Neural crest cell (in vitro differentiated cells): ENCODE measurements around the gene UBL3. TPM values are rescaled to one million over a fixed set of nuclear protein-coding genes. Genes with fewer than 3 reads are reported as not detected.

Source experiments
- DNase-seq: peaks from one replicate; pipeline ENCODE4 v3.0.0; 2021; ENCODE audit warnings: low read depth, mixed read lengths, low spot score
- H3K27ac Mint-ChIP-seq: one replicate; pipeline ENCODE4 v1.8.0; 2021; ENCODE audit warnings: mild to moderate bottlenecking, mixed read lengths; ENCODE audit not compliant: unreplicated experiment
- H3K27me3 Mint-ChIP-seq: 2 replicates; pipeline ENCODE4 v1.8.0; 2021; ENCODE audit warnings: low read depth, mild to moderate bottlenecking, mixed read lengths
- H3K36me3 Mint-ChIP-seq: 2 replicates; pipeline ENCODE4 v1.8.0; 2021; ENCODE audit warnings: low read depth, mild to moderate bottlenecking, mixed read lengths
- H3K4me1 Mint-ChIP-seq: 2 replicates; pipeline ENCODE4 v1.8.0; 2021; ENCODE audit warnings: mixed read lengths
- H3K4me3 Mint-ChIP-seq: one replicate; pipeline ENCODE4 v1.8.0; 2021; ENCODE audit warnings: mild to moderate bottlenecking, mixed read lengths
- H3K9me3 Mint-ChIP-seq: 2 replicates; pipeline ENCODE4 v1.8.0; 2021; ENCODE audit warnings: mixed read lengths
- total RNA-seq: library from RNA; stranded (reverse); gene quantifications from 2 replicates; pipeline ENCODE4 v1.2.1, GENCODE V29; 2021
- TF ChIP-seq, protein P1 (sequence below): fragments of 200-600 bp; sonication (generic); conservative IDR thresholded peaks from 2 replicates; pipeline ENCODE4 v1.5.0; 2021; ENCODE audit warnings: antibody characterized with exemption, mild to moderate bottlenecking

The UBL3 gene
- total RNA-seq, 1 donor from 2014 or later = 35.5 TPM

DNA sequence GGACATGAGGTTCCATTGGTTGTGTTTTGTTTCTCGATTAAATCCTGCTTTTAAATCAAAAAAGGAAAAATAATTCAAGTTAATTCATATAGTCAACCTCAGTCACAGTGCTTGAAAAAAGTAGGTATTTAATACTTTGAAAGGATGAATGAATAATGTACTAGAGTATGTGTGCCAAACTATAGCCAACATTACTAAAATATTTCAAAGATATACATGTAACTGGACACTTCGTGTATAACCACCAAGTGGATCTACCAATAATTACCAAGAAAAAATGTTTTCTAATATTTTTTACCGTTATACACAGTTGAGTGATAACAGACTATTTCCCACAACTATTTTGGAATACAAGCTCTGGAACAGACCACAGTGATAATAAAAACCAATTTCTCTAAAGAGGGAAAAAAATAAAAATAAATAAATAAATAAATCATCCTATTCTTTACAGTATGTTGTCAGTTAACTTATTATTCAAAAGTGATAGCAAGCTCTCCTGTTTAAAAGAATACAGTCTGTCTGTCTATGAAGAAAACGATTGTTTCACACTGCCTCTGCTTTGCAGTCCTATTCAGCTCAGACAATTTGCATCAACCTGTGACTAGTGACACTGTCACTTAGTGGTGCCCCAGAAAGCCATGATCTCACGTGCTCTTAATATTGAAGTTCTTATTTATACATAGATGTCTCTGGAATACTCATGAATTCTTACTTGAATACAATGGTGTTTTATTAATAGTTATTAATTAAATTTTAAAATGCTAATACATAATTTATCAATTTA lies 58.2 kb downstream of the UBL3 start:
- TF ChIP-seq, protein P1, sequence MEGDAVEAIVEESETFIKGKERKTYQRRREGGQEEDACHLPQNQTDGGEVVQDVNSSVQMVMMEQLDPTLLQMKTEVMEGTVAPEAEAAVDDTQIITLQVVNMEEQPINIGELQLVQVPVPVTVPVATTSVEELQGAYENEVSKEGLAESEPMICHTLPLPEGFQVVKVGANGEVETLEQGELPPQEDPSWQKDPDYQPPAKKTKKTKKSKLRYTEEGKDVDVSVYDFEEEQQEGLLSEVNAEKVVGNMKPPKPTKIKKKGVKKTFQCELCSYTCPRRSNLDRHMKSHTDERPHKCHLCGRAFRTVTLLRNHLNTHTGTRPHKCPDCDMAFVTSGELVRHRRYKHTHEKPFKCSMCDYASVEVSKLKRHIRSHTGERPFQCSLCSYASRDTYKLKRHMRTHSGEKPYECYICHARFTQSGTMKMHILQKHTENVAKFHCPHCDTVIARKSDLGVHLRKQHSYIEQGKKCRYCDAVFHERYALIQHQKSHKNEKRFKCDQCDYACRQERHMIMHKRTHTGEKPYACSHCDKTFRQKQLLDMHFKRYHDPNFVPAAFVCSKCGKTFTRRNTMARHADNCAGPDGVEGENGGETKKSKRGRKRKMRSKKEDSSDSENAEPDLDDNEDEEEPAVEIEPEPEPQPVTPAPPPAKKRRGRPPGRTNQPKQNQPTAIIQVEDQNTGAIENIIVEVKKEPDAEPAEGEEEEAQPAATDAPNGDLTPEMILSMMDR = no peak
- no peaks in the 10 kb centered on the region for H3K36me3 Mint-ChIP-seq
- H3K9me3 Mint-ChIP-seq = no peaks in the 10 kb centered on the region
- H3K27ac Mint-ChIP-seq = no peak overlapping the region
- DNase-seq = no peak
- H3K4me3 Mint-ChIP-seq = no peak overlapping the region
- H3K4me1 Mint-ChIP-seq = peaks cover 36% of the 10 kb centered on the region
- no peaks in the 10 kb centered on the region for H3K27me3 Mint-ChIP-seq

GRCh38 chr13:29791508-29791907 lies 58.9 kb downstream of the UBL3 start:
- H3K4me3 Mint-ChIP-seq = no peak overlapping the region
- DNase-seq = no peak
- no peaks in the 10 kb centered on the region for H3K36me3 Mint-ChIP-seq
- peaks cover 34% of the 10 kb centered on the region for H3K4me1 Mint-ChIP-seq
- H3K9me3 Mint-ChIP-seq = no peaks in the 10 kb centered on the region
- TF ChIP-seq, protein P1 = no peak
- H3K27me3 Mint-ChIP-seq = no peaks in the 10 kb centered on the region
- no peak overlapping the region for H3K27ac Mint-ChIP-seq

DNA sequence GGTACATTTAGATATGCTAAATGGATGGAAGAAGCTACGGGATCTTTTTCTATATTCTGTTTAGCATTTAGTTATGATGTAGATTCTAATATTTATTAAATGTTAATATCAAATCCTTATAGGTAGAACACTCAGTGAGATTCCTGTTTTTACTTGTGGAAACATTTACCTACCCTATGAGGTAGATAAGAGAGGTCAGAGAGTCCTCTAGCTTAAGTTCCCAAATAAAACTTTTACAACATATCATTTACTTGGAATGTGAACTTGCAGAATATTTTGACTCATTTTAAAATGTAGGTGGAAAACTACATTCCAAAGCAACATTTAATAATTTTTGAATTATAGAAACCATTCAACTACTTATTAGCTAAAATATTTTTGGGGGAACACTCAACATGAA lies 63.7 kb downstream of the UBL3 start:
- no peaks in the 10 kb centered on the region for H3K36me3 Mint-ChIP-seq

GRCh38 chr13:29785978-29786377 lies 64.4 kb downstream of the UBL3 start:
- H3K4me3 Mint-ChIP-seq = no peak overlapping the region
- no peaks in the 10 kb centered on the region for H3K27me3 Mint-ChIP-seq
- no peak overlapping the region for H3K27ac Mint-ChIP-seq
- TF ChIP-seq, protein P1 = no peak
- peaks cover 15% of the 10 kb centered on the region for H3K4me1 Mint-ChIP-seq
- no peaks in the 10 kb centered on the region for H3K9me3 Mint-ChIP-seq
- H3K36me3 Mint-ChIP-seq = no peaks in the 10 kb centered on the region
- no peak for DNase-seq

More for the DNA sequence above, 63.7 kb downstream of the UBL3 start:
- no peak for DNase-seq
- no peak overlapping the region for H3K4me3 Mint-ChIP-seq
- no peak overlapping the region for H3K27ac Mint-ChIP-seq
- no peaks in the 10 kb centered on the region for H3K27me3 Mint-ChIP-seq
- TF ChIP-seq, protein P1 = no peak
- no peaks in the 10 kb centered on the region for H3K9me3 Mint-ChIP-seq
- peaks cover 22% of the 10 kb centered on the region for H3K4me1 Mint-ChIP-seq

- H3K4me3 Mint-ChIP-seq = no peak overlapping the region
- no peaks in the 10 kb centered on the region for H3K27me3 Mint-ChIP-seq
- H3K27ac Mint-ChIP-seq = no peak overlapping the region
- H3K4me1 Mint-ChIP-seq = peaks cover 3% of the 10 kb centered on the region
- H3K36me3 Mint-ChIP-seq = no peaks in the 10 kb centered on the region
- H3K9me3 Mint-ChIP-seq = no peaks in the 10 kb centered on the region
- TF ChIP-seq, protein P1 = no peak
- no peak for DNase-seq
These were observed 67.6 kb downstream of the UBL3 start for GRCh38 chr13:29782798-29783197.
